Measurements from ENCODE around the gene ZSCAN23. TPM values are rescaled to one million over a fixed set of nuclear protein-coding genes. Genes with fewer than 3 reads are reported as not detected.

ZSCAN23 gene
- total and polyA plus RNA-seq, 2 of the 8 experiments (the other 6 are each of a cell fraction or from before 2014, with no cell fraction given), result 0.74 to 5.3 TPM

DNA sequence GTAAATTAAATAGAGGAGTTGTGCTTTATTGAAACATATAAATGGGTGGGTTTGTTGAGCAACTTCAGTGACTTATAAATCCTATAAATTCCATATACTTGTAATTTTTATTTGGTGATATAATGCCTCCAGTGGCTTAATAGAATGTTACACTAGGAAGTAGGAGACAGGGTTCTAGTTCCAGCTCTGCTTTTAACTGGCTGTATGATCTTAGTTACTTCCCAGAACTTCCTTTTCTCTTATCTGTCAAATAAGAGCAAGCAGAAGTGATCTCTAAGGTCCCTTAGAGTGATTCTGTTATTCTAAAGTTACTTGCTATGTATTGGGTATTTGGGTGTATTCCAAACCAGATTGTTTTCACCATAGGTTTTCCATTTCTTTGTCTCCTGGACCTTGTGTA, 10.2 kb downstream of the ZSCAN23 start:
- H3K14ac ChIP-seq (ENCODE audit: insufficient read length), result no peak overlapping the region
- no peak overlapping the region for H2BK12ac ChIP-seq (ENCODE audit: low read depth, low read length)
- H3K36me3 ChIP-seq (ENCODE audit: control insufficient read depth in 2 of 4, insufficient read depth in 4 of 4, low read length in 3 of 4), result peaks cover 0 to 5% (median 1%) of the 10 kb centered on the region in 4 experiments; a peak in 2 of 8 replicates
- no peak overlapping the region for H2BK5ac ChIP-seq (ENCODE audit: low read depth, low read length)
- H4K91ac ChIP-seq (replicated peaks; ENCODE audit: insufficient read length, low read length), result no peak overlapping the region
- H3K27me3 ChIP-seq (replicated peaks in 1 of 4; ENCODE audit: control insufficient read depth in 3 of 4, extremely low read depth in 1 of 4, insufficient read depth in 3 of 4, low read length in 3 of 4), result no peaks in the 10 kb centered on the region
- H3K4me3 ChIP-seq (ENCODE audit: extremely low read depth in 1 of 4, insufficient read depth in 2 of 4, low read depth in 3 of 4, low read length in 4 of 4), result no peak overlapping the region
- H4K8ac ChIP-seq (ENCODE audit: extremely low read depth, insufficient read depth, low read length), result no peak overlapping the region
- H3K79me2 ChIP-seq (ENCODE audit: control insufficient read depth in 1 of 2, insufficient read depth in 2 of 2, low read length in 2 of 2), result no peaks in the 10 kb centered on the region
- no peak overlapping the region for H3K9ac ChIP-seq (replicated peaks in 1 of 4; ENCODE audit: extremely low read depth in 1 of 4, low read depth in 3 of 4, low read length in 3 of 4)
- ChIA-PET CTCF (ENCODE audit: partially characterized antibody) (interaction anchor here (0.8 to 1.2 kb wide), 2 partner anchors 36 to 109 kb away, joined by 3 read pairs; no protein-coding TSS in a partner anchor), POLR2A (ENCODE audit: partially characterized antibody) (interaction anchor here (0.6 kb wide), 1 partner anchor 9 kb away, joined by 4 read pairs; no protein-coding TSS in a partner anchor)
- H3K4me2 ChIP-seq (ENCODE audit: insufficient read depth in 1 of 2, low read depth in 2 of 2, low read length in 2 of 2), result no peak overlapping the region
- H3K9me3 ChIP-seq (ENCODE audit: insufficient read depth in 2 of 2, low read depth in 1 of 2, low read length in 1 of 2), result no peaks in the 10 kb centered on the region
- H3K18ac ChIP-seq (ENCODE audit: extremely low read depth, low read length), result no peak overlapping the region
- H2AFZ ChIP-seq (ENCODE audit: low read length), result no peak overlapping the region
- H2AK5ac ChIP-seq (ENCODE audit: low read depth, low read length), result no peak overlapping the region
- H2BK120ac ChIP-seq (replicated peaks; ENCODE audit: low read depth, low read length), result no peak overlapping the region
- no peak overlapping the region for H3K56ac ChIP-seq (replicated peaks; ENCODE audit: insufficient read length, low read depth, low read length)
- no peak for FAIRE-seq
- no peak overlapping the region for H4K5ac ChIP-seq (ENCODE audit: insufficient read length, low read depth, low read length)
- no peak overlapping the region for H3K4ac ChIP-seq (replicated peaks; ENCODE audit: insufficient read length, low read depth, low read length)
- H3K23ac ChIP-seq (ENCODE audit: insufficient read length), result no peak overlapping the region
- no peaks in the 10 kb centered on the region for H4K20me1 ChIP-seq (replicated peaks in 1 of 2; ENCODE audit: control insufficient read depth in 1 of 2, insufficient read depth in 2 of 2, low read length in 2 of 2)
- no peaks in the 10 kb centered on the region for H3K4me1 ChIP-seq (replicated peaks in 1 of 4; ENCODE audit: control insufficient read depth in 3 of 4, insufficient read depth in 4 of 4, low read length in 3 of 4)
- no peak for DNase-seq (ENCODE audit: low read depth in 1 of 2, low spot score in 2 of 2)
- H3K79me1 ChIP-seq (ENCODE audit: low read depth, low read length), result no peaks in the 10 kb centered on the region
- TF ChIP-seq RBBP5 (IDR thresholded peaks at IDR 0.05; ENCODE audit: borderline replicate concordance, low read depth, low read length) (no peak), SP4 (IDR thresholded peaks at IDR 0.05; ENCODE audit: low read length) (no peak), ATF3 (IDR thresholded peaks at IDR 0.05; ENCODE audit: insufficient read depth, low read depth, low read length) (no peak), NRF1 (IDR thresholded peaks at IDR 0.05; ENCODE audit: low read depth, low read length) (no peak), BACH1 (IDR thresholded peaks at IDR 0.05; ENCODE audit: low read length) (no peak)
- TF ChIP-seq, protein P1, sequence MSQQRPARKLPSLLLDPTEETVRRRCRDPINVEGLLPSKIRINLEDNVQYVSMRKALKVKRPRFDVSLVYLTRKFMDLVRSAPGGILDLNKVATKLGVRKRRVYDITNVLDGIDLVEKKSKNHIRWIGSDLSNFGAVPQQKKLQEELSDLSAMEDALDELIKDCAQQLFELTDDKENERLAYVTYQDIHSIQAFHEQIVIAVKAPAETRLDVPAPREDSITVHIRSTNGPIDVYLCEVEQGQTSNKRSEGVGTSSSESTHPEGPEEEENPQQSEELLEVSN (IDR thresholded peaks at IDR 0.05), result no peak
- H3K27ac ChIP-seq (ENCODE audit: low read depth, low read length), result no peak overlapping the region
- no peak overlapping the region for H2BK15ac ChIP-seq (ENCODE audit: low read length)
- no peaks in the 10 kb centered on the region for H3K23me2 ChIP-seq (ENCODE audit: low read depth, low read length)
- no peak overlapping the region for H2BK20ac ChIP-seq (ENCODE audit: low read length)

Measured in H1 (cell line).